OCI-LY3 (cell line): ENCODE results near the gene PLCB4.

Experiments
- H2AFZ ChIP-seq: fragments of 200-600, 300-600 bp; shearing (Covaris generic); 2 replicates; pipeline ENCODE4 v1.6.0; 2014; ENCODE audit warnings: antibody characterized with exemption, low read depth, low read length
- H3K27ac ChIP-seq: fragments of 200-600, 300-600 bp; sonication (generic); 2 replicates; pipeline ENCODE4 v1.5.1; 2014; ENCODE audit warnings: mild to moderate bottlenecking, low read length, moderate library complexity, mixed read lengths
- H3K27me3 ChIP-seq: fragments of 200-600, 300-600 bp; sonication (generic); 2 replicates; pipeline ENCODE4 v1.6.1; 2014; ENCODE audit warnings: low read depth, low read length, mixed read lengths
- H3K36me3 ChIP-seq: fragments of 200-600, 300-600 bp; sonication (generic); replicated peaks from 2 replicates; pipeline ENCODE3; 2014; ENCODE audit warnings: low read depth, low read length, mixed read lengths
- H3K4me1 ChIP-seq: fragments of 300-600, 200-600 bp; sonication (generic); 2 replicates; pipeline ENCODE4 v1.6.1; 2014; ENCODE audit warnings: low read length, mixed read lengths
- H3K4me2 ChIP-seq: fragments of 200-600, 300-600 bp; sonication (generic); 2 replicates; pipeline ENCODE4 v1.6.1; 2014; ENCODE audit warnings: low read length, mixed read lengths
- H3K4me3 ChIP-seq: fragments of 300-600, 200-600 bp; sonication (generic); 2 replicates; pipeline ENCODE4 v1.5.1; 2014; ENCODE audit warnings: antibody characterized with exemption, mild to moderate bottlenecking, low read length, moderate library complexity
- H3K79me2 ChIP-seq: fragments of 300-600, 200-600 bp; shearing (Covaris generic); 2 replicates; pipeline ENCODE4 v1.6.1; 2014; ENCODE audit warnings: mild to moderate bottlenecking, low read length, mixed read lengths
- H3K9ac ChIP-seq: fragments of 300-600, 200-600 bp; shearing (Covaris generic); 2 replicates; pipeline ENCODE4 v1.6.0; 2014; ENCODE audit warnings: mild to moderate bottlenecking, low read length, moderate library complexity
- H3K9me3 ChIP-seq: fragments of 200-600, 300-600 bp; shearing (Covaris generic); 2 replicates; pipeline ENCODE4 v1.6.1; 2014; ENCODE audit warnings: low read length, mixed read lengths; ENCODE audit not compliant: insufficient read depth
- H4K20me1 ChIP-seq: fragments of 200-600, 300-600 bp; sonication (generic); 2 replicates; pipeline ENCODE4 v1.6.1; 2016; ENCODE audit warnings: low read length, mixed read lengths; ENCODE audit not compliant: insufficient read depth
- CTCF ChIP-seq: fragments of 200-600, 300-600 bp; sonication (generic); IDR thresholded peaks from 2 replicates; pipeline ENCODE4 v1.5.1; 2014; ENCODE audit warnings: antibody characterized with exemption, low read length, low read depth
- EZH2phosphoT487 ChIP-seq: fragments of 200-600 bp; shearing (Covaris generic); IDR thresholded peaks from 2 replicates; pipeline ENCODE4 v1.6.1; 2018; ENCODE audit warnings: antibody characterized with exemption, mixed run types, low read depth

Gene PLCB4

GRCh38 chr20:9119776-9120175, 50.9 kb downstream of the PLCB4 start:
- Histone ChIP-seq H3K36me3 (no peaks in the 10 kb centered on the region), H3K4me3 (no peak overlapping the region), H3K4me2 (no peak overlapping the region), H3K27me3 (no peaks in the 10 kb centered on the region), H2AFZ (no peak overlapping the region), H3K27ac (no peak overlapping the region), H3K9me3 (no peaks in the 10 kb centered on the region), H3K9ac (no peak overlapping the region), H4K20me1 (no peaks in the 10 kb centered on the region), H3K79me2 (no peaks in the 10 kb centered on the region), H3K4me1 (no peaks in the 10 kb centered on the region)
- TF ChIP-seq CTCF (no peak), EZH2phosphoT487 (no peak)

- Histone ChIP-seq H3K27me3 (no peaks in the 10 kb centered on the region), H3K36me3 (no peaks in the 10 kb centered on the region), H4K20me1 (no peaks in the 10 kb centered on the region), H3K79me2 (no peaks in the 10 kb centered on the region), H3K4me1 (no peaks in the 10 kb centered on the region), H3K9me3 (no peaks in the 10 kb centered on the region), H3K9ac (no peak overlapping the region), H3K4me2 (no peak overlapping the region), H3K4me3 (no peak overlapping the region), H2AFZ (no peak overlapping the region), H3K27ac (no peak overlapping the region)
- no peak for TF ChIP-seq EZH2phosphoT487
Observed at GRCh38 chr20:9121211-9121610, 52.3 kb downstream of the PLCB4 start.

GRCh38 chr20:9122571-9122970, 53.7 kb downstream of the PLCB4 start:
- H3K4me1 ChIP-seq, result no peaks in the 10 kb centered on the region
- no peaks in the 10 kb centered on the region for H3K36me3 ChIP-seq
- no peak overlapping the region for H2AFZ ChIP-seq
- no peak overlapping the region for H3K9ac ChIP-seq
- H3K79me2 ChIP-seq, result no peaks in the 10 kb centered on the region
- no peaks in the 10 kb centered on the region for H4K20me1 ChIP-seq
- H3K4me3 ChIP-seq, result no peak overlapping the region
- H3K9me3 ChIP-seq, result no peaks in the 10 kb centered on the region
- TF ChIP-seq EZH2phosphoT487 (no peak), CTCF (no peak)
- H3K4me2 ChIP-seq, result no peak overlapping the region
- H3K27ac ChIP-seq, result no peak overlapping the region
- H3K27me3 ChIP-seq, result no peaks in the 10 kb centered on the region

GRCh38 chr20:9126527-9126926, 57.6 kb downstream of the PLCB4 start:
- no peak overlapping the region for H3K4me2 ChIP-seq

More at GRCh38 chr20:9126527-9126926, 57.6 kb downstream of the PLCB4 start:
- no peaks in the 10 kb centered on the region for H3K9me3 ChIP-seq
- H3K4me3 ChIP-seq, result no peak overlapping the region
- no peak overlapping the region for H2AFZ ChIP-seq
- H3K79me2 ChIP-seq, result no peaks in the 10 kb centered on the region
- H4K20me1 ChIP-seq, result no peaks in the 10 kb centered on the region
- TF ChIP-seq CTCF (no peak), EZH2phosphoT487 (no peak)
- H3K27ac ChIP-seq, result no peak overlapping the region
- no peaks in the 10 kb centered on the region for H3K36me3 ChIP-seq
- no peaks in the 10 kb centered on the region for H3K27me3 ChIP-seq
- no peaks in the 10 kb centered on the region for H3K4me1 ChIP-seq
- H3K9ac ChIP-seq, result no peak overlapping the region
